Heart left ventricle (tissue), 13 donors: ENCODE measurements around the gene RFESD.

Experiments used
- CTCF ChIP-seq, 12 donors: fragments of 200-600 bp; sonication (generic) in 4 of 12; IDR thresholded peaks; one replicate each; pipeline versions ENCODE4 v1.5.0 to v1.8.0; 2018 to 2022; ENCODE audit warnings: antibody characterized with exemption in 12 of 12, mild to moderate bottlenecking in 5 of 12
- POLR2A ChIP-seq, 2 donors: fragments of 450-650 bp; IDR thresholded peaks; one replicate each; pipeline ENCODE4 v1.6.1; 2017; ENCODE audit warnings: antibody characterized with exemption in 2 of 2, mild to moderate bottlenecking in 2 of 2, moderate library complexity in 2 of 2
- donor health status: ischemic (EF 13 %, LVEDD 7.1; RV severe dilation, severe dysfunction).
- donor health status: DM: no; HTN: yes; CAD: no.
- donor health status: DM: no; HTN: no; CAD: no.
- donor health status: ischemic (EF 25% LVEDD 6.9; RV normal size, moderate dysfunction).
- donor health status: ischemic (EF 25% LVEDD 5.7; RV mildly dilated, moderate dysfunction).
- donor health status: ischemic (EF 35%, LVEDD 5.7; RV mildly dilated, moderate dysfunction).
- donor health status: nonischemic (EF 11% LVEDD 7.7; RV severe dilation, severe dysfunction).
- donor health status: DM: yes; HTN: yes; CAD: no.
- donor health status: PGD.
- donor health status: ischemic (EF 29% LVEDD 5.4; RV normal size, mild dysfunction).
- donor health status: nonischemic (EF 23%, LVEDD 6.1; RV moderate dilation, normal function).

- TF ChIP-seq POLR2A (IDR thresholded peaks at IDR 0.05) (no peak), CTCF (IDR thresholded peaks at IDR 0.05) (no peak)
Observed at GRCh38 chr5:95631255-95631958, 15.2 kb upstream of the RFESD start.
